CD4-positive, alpha-beta T cell (primary cell): ENCODE results near the gene SLC25A31. TPM values are rescaled to one million over a fixed set of nuclear protein-coding genes. Genes with fewer than 3 reads are reported as not detected.

Experiments
- ATAC-seq: fragments of 200-7000 bp; cut with Tn5 transposase; one replicate; pipeline ENCODE4 v1.10.0; 2022; ENCODE audit warnings: mild to moderate bottlenecking; ENCODE audit not compliant: poor library complexity
- CTCF ChIA-PET: fragments of 350-600 bp; sonication (Branson Sonifier 250); formaldehyde crosslinking; loops from one replicate; lab custom pipeline; 2021; ENCODE audit warnings: antibody characterized with exemption, inconsistent platforms; lab: Charles Lee
- POLR2A ChIA-PET: fragments of 350-600 bp; sonication (Branson Sonifier 250); formaldehyde crosslinking; loops from one replicate; lab custom pipeline; 2021; ENCODE audit warnings: antibody characterized with exemption, inconsistent platforms; lab: Charles Lee
- DNase-seq, 14 experiments: peaks; one replicate each; pipeline ENCODE4 v3.0.0-alpha.2; 2013 to 2020; ENCODE audit warnings: mixed read lengths in 2 of 14
- H3K27ac ChIP-seq, 2 donors: one replicate each; pipeline versions ENCODE4 v1.5.1 to v1.7.0; 2013; ENCODE audit warnings: low read length in 2 of 2, low read depth in 1 of 2, mild to moderate bottlenecking in 1 of 2
- H3K27me3 ChIP-seq, 2 experiments: 1 replicate in 1 of 2; 2 replicates in 1 of 2; pipeline versions ENCODE4 v1.6.1 to v1.7.0; 2013; ENCODE audit warnings: low read length in 2 of 2, control low read depth in 1 of 2, mild to moderate bottlenecking in 1 of 2, moderate library complexity in 1 of 2; ENCODE audit not compliant: insufficient read depth in 2 of 2, control insufficient read depth in 1 of 2
- H3K36me3 ChIP-seq: one replicate; pipeline ENCODE4 v1.6.1; 2013; ENCODE audit warnings: low read length, control low read depth; ENCODE audit not compliant: insufficient read depth
- H3K4me1 ChIP-seq: one replicate; pipeline ENCODE4 v1.6.1; 2013; ENCODE audit warnings: low read length, control low read depth; ENCODE audit not compliant: insufficient read depth
- H3K4me3 ChIP-seq: one replicate; pipeline ENCODE4 v1.5.1; 2013; ENCODE audit warnings: mild to moderate bottlenecking, low read length, moderate library complexity
- H3K9me3 ChIP-seq, 2 experiments: 1 replicate in 1 of 2; 2 replicates in 1 of 2; pipeline versions ENCODE4 v1.6.1 to v1.7.0; 2013; ENCODE audit warnings: low read length in 2 of 2, mild to moderate bottlenecking in 2 of 2, control low read depth in 1 of 2, moderate library complexity in 1 of 2; ENCODE audit not compliant: control insufficient read depth in 1 of 2, insufficient read depth in 1 of 2
- H3K27ac Mint-ChIP-seq: one replicate; pipeline ENCODE4 v1.8.0; 2020; ENCODE audit warnings: mixed read lengths
- H3K27me3 Mint-ChIP-seq: one replicate; pipeline ENCODE4 v1.8.0; 2021; ENCODE audit warnings: mixed read lengths
- H3K36me3 Mint-ChIP-seq: one replicate; pipeline ENCODE4 v1.8.0; 2021; ENCODE audit warnings: low read depth, mixed read lengths
- H3K4me1 Mint-ChIP-seq: one replicate; pipeline ENCODE4 v1.8.0; 2021; ENCODE audit warnings: low read depth, mixed read lengths
- H3K4me3 Mint-ChIP-seq: one replicate; pipeline ENCODE4 v1.8.0; 2020; ENCODE audit warnings: mild to moderate bottlenecking, mixed read lengths
- H3K9me3 Mint-ChIP-seq: one replicate; pipeline ENCODE4 v1.8.0; 2020; ENCODE audit warnings: mixed read lengths
- CTCF ChIP-seq: fragments of 200-600 bp; IDR thresholded peaks from one replicate; pipeline ENCODE4 v1.8.0; 2022; ENCODE audit warnings: antibody characterized with exemption, mild to moderate bottlenecking
- intact Hi-C, 2 experiments: fragments of 100-400 bp; cut with DNase I in 1 of 2; cut with micrococcal nuclease in 1 of 2; formaldehyde crosslinking; loops; one replicate each; pipeline versions ENCODE4 v1.15.1 to v1.9.0; 2023 to 2025; cut with DNase I, micrococcal nuclease
- total RNA-seq, 174 experiments: library from RNA in 2 of 174; stranded (reverse) in 2 of 174; gene quantifications; one replicate each; pipeline ENCODE4 v1.2.3 and lab custom pipeline; 2021 to 2026

Gene SLC25A31
- total RNA-seq, 2 experiments from 2014 or later: not detected

GRCh38 chr4:127783026-127783769, 53.0 kb downstream of the SLC25A31 start:
- DNase-seq (peak in 1 of 14 experiments; percentile 2), ATAC-seq (peak; percentile 43)
- Histone ChIP-seq H3K27ac (no peak overlapping the region), H3K4me1 (peaks cover 22% of the 10 kb centered on the region), H3K9me3 (peaks cover 0 to 4% of the 10 kb centered on the region in 2 experiments), H3K36me3 (no peaks in the 10 kb centered on the region), H3K27me3 (peaks cover 30 to 60% of the 10 kb centered on the region in 2 experiments), H3K4me3 (peak overlapping the region; percentile 52)
- peak overlapping the region; percentile 96 for H3K4me3 Mint-ChIP-seq
- CTCF ChIA-PET: no interaction called here
- TF ChIP-seq CTCF: no peak
- H3K4me1 Mint-ChIP-seq: peaks cover 13% of the 10 kb centered on the region
- H3K36me3 Mint-ChIP-seq: no peaks in the 10 kb centered on the region
- no peak overlapping the region for H3K27ac Mint-ChIP-seq
- no peaks in the 10 kb centered on the region for H3K9me3 Mint-ChIP-seq
- H3K27me3 Mint-ChIP-seq: peaks cover 62% of the 10 kb centered on the region
- POLR2A ChIA-PET: no interaction called here
- intact Hi-C loops: no loop called here

- Histone ChIP-seq H3K4me1 (peaks cover 22% of the 10 kb centered on the region), H3K27ac (no peak overlapping the region), H3K27me3 (peaks cover 30 to 53% of the 10 kb centered on the region in 2 experiments), H3K4me3 (no peak overlapping the region), H3K9me3 (peaks cover 0 to 4% of the 10 kb centered on the region in 2 experiments), H3K36me3 (no peaks in the 10 kb centered on the region)
- ChIA-PET CTCF (no interaction called here), POLR2A (no interaction called here)
- no peak overlapping the region for H3K27ac Mint-ChIP-seq
- ATAC-seq (no peak), DNase-seq (no peak)
- peaks cover 63% of the 10 kb centered on the region for H3K27me3 Mint-ChIP-seq
- H3K4me3 Mint-ChIP-seq: no peak overlapping the region
- no peak for TF ChIP-seq CTCF
- intact Hi-C loops: no loop called here
- peaks cover 13% of the 10 kb centered on the region for H3K4me1 Mint-ChIP-seq
- H3K9me3 Mint-ChIP-seq: no peaks in the 10 kb centered on the region
- H3K36me3 Mint-ChIP-seq: no peaks in the 10 kb centered on the region
Observed at GRCh38 chr4:127783955-127784770, 54.0 kb downstream of the SLC25A31 start.

- ChIA-PET POLR2A (no interaction called here), CTCF (no interaction called here)
- no peak overlapping the region for H3K27ac Mint-ChIP-seq
- H3K36me3 ChIP-seq: no peaks in the 10 kb centered on the region
- H3K4me1 Mint-ChIP-seq: peaks cover under 1% of the 10 kb centered on the region
- no peaks in the 10 kb centered on the region for H3K9me3 ChIP-seq
- ATAC-seq: no peak
- H3K27me3 Mint-ChIP-seq: peaks cover 54% of the 10 kb centered on the region
- H3K4me3 ChIP-seq: no peak overlapping the region
- H3K4me1 ChIP-seq: no peaks in the 10 kb centered on the region
- H3K4me3 Mint-ChIP-seq: no peak overlapping the region
- DNase-seq: no peak
- intact Hi-C loops: no loop called here
- no peaks in the 10 kb centered on the region for H3K36me3 Mint-ChIP-seq
- no peak for TF ChIP-seq CTCF
- H3K9me3 Mint-ChIP-seq: no peaks in the 10 kb centered on the region
- H3K27ac ChIP-seq: no peak overlapping the region
- peaks cover 0 to 20% of the 10 kb centered on the region in 2 experiments for H3K27me3 ChIP-seq
Observed at GRCh38 chr4:127788517-127788916, 58.3 kb downstream of the SLC25A31 start.
